GM19043 (cell line): ENCODE measurements around the gene PPP2R2D.
"Not testable (repeated sequence)": the region's sequence is repeated elsewhere in the genome, so short reads cannot be mapped to it uniquely, and the experiment has no call there.

Experiments used
- ATAC-seq: cut with Tn5 transposase; IDR thresholded peaks from one replicate; pipeline ENCODE4 v1.9.1; 2021; ENCODE audit warnings: low read depth; ENCODE audit not compliant: unreplicated experiment

PPP2R2D gene

DNA sequence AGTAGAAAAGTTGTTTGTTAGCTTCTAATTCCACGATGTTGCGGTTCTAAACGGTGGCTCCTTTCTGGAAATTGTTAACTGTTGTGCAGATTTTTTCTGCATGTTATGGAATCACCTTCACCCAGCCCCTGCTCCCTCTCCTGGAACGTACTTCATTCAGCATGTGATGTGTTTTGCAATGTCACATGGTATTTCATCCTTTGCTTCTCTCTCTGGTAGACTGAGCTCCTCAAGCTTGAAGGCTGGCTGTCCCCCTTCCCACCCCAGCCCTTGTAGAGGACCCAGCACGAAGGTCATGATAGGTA is 4.4 kb downstream of the PPP2R2D start:
- ATAC-seq: no peak

GRCh38 chr10:131905603-131906268 is 4.9 kb downstream of the PPP2R2D start:
- no peak for ATAC-seq

DNA sequence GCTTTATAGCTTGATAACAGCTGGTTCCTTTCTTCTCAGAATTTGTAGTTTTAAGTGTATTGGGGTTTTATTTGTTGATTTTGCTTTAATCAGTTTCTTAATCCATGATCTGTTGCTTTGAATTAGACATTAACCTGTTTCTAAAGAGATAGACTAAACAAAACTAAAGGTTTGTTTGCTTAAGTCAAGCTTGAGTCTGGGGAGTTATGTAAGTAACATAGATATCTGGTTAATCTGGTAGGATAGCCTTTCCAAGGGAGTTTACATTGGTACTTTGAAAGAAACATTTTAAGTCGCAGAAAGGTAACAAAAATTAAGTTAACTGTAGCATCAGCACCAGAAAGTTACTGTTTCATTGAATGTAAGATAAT is 5.4 kb downstream of the PPP2R2D start:
- ATAC-seq: no peak

- ATAC-seq: no peak
These were observed 6.9 kb downstream of the PPP2R2D start for GRCh38 chr10:131907679-131908078.

DNA sequence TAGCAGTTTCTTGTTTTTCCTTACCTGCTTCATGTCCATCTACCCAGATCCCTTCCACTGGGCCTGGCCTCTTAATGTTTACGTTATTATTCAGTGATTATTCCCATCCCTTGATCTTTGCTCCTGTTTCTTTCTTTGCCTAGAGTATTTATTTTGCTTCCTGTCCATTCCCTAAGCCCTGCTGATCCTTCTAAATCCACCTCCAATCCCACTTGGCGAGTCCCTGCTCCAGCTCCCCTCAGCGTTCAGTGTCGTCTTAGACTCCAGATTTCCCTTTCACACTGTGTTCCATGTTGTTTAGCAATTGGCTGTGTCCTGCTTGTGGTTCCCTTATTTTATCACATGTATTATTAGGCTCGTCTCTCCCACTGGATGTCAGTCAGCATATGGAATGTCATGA is 7.3 kb downstream of the PPP2R2D start:
- no peak for ATAC-seq

DNA sequence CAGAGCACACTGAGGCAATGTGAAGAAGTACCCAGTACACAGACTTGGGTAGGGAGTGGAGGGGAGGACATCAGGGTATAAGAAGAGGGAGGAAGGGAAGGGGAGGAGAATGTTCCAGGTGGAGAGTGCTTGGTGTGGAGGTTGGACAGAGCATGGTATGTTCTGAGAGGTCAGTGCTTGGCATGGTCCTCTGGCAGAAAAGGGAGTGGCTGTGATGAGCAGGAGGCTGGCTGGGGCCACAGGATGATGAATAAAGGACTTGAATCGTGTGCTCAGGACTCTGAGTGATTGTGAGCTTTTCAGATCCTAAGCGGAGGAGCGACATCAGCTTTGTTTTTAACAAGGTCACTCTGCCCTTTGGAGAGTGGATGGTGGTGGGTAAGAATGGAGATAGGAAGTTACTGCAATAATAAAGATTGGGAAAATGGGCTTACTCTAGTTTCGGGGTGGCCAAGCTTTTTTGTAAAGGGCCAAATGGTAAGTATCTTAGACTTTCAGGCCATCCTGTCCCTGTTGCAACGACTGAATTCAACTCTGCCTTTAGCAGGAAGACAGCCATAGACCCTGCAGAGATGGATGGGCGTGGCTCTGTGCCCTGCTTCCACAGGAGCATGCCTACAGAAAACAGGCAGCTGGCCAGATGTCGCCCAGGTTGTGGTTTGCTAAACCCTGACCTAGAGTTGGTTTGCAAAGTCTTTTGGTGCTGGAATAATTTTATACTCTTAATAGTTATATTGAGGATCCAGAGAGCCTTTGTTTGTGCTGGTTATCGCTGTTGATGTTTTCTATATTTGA is 8.4 kb downstream of the PPP2R2D start:
- no peak for ATAC-seq

DNA sequence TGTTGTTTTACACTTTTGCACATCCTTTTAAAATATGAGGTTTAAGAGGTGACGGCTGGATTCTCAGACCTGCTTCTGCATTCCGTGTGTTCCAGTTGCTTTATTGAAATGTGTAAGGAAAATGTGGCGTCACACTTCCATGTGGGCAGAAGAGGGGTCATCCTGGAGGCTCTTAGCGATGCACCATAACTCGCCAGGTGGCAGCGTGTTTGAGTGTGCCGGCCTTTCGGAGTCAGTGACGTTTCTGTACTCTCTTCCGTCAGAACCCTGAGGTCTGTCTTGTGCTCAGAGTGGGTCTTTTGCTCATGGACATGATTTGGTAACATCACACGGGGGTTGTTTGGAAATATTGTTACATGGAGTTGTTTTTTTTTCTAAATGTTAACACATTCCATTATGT is 9.1 kb downstream of the PPP2R2D start:
- ATAC-seq: no peak

GRCh38 chr10:131910663-131911314 is 10.0 kb downstream of the PPP2R2D start:
- ATAC-seq: no peak

DNA sequence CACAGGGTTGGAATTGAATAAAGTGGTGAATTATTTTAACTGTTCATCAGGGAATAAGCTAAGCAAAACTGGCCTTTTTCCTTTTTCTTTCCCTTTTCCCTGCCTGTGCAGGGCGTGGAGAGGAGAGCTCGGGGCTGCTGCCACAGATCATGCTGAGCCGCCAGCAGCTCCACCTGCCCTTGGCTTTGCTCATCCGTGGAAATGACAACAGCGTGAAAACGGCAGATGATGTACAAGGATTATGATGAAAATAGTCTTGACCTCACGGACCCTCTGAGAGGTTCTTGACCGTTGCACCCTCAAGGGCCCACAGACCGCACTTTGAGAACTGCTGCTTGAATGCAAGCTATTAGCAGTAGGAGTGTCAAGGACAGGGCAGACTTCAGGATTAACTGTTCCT is 10.6 kb downstream of the PPP2R2D start:
- no peak for ATAC-seq

DNA sequence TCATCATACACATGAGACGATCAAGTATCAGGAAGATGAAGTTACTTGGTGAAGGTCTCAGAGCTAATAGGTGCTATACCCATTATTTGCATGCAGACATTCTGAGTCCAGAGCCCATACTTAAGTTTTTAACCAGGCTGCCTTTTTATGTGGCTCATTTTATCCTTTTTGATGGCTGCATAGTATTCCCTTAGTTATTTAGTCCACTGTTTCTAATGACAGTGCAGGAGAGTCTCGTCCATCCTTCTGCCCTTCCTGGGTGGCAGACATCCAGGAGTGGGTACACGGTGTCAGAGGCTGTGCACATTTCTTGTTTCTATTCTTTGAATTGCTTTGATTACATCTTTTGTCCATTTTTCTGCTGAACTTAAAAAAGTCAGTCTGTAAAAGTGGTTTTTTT is 11.8 kb downstream of the PPP2R2D start:
- no peak for ATAC-seq

DNA sequence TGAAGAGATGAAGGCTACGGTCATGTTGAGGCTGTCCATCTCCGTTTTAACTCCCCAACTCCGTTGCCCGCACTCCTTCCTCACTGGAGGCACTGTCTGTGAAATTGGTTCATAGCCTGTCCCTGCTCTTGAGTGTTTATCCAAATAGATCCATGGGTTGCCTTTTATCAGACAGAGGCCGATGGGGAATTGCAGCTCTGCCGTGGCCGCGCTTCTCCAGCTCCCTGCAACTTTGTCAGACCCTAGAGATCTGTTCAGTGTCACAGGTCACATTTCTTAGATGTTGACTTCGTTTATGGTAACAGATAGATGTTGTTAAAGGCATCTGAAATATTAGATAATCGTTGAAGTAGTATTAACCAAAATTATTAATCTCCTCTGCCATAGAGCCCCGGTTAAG is 14.7 kb downstream of the PPP2R2D start:
- no peak for ATAC-seq

GRCh38 chr10:131915990-131916766 is 15.4 kb downstream of the PPP2R2D start:
- no peak for ATAC-seq

- ATAC-seq: not testable (repeated sequence)
These were observed 16.0 kb downstream of the PPP2R2D start for GRCh38 chr10:131916767-131917160.

GRCh38 chr10:131917496-131917895 is 16.7 kb downstream of the PPP2R2D start:
- ATAC-seq: not testable (repeated sequence)

DNA sequence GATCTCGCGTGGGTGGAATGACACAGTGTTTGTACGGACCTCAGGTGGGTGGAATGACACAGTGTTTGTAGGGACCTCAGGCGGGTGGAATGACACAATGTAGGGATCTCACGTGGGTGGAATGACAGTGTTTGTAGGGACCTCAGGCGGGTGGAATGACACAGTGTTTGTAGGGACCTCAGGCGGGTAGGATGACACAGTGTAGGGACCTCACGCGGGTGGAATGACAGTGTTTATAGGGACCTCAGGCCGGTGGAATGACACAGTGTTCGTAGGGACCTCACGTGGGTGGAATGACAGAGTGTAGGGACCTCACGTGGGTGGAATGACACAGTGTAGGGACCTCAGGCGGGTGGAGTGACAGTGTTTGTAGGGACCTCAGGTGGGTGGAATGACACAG is 18.7 kb downstream of the PPP2R2D start:
- not testable (repeated sequence) for ATAC-seq

- no peak for ATAC-seq
These were observed 19.3 kb downstream of the PPP2R2D start for GRCh38 chr10:131920151-131920550.

GRCh38 chr10:131920693-131921092 is 19.9 kb downstream of the PPP2R2D start:
- no peak for ATAC-seq

- ATAC-seq: no peak
These were observed 20.4 kb downstream of the PPP2R2D start for GRCh38 chr10:131921184-131921583.

GRCh38 chr10:131923038-131923756 is 22.4 kb downstream of the PPP2R2D start:
- ATAC-seq: no peak

- no peak for ATAC-seq
These were observed 24.3 kb downstream of the PPP2R2D start for GRCh38 chr10:131925011-131925649.
